Measurements from ENCODE around the gene BMP10. TPM values are rescaled to one million over a fixed set of nuclear protein-coding genes. Genes with fewer than 3 reads are reported as not detected.

BMP10 gene
- polyA plus RNA-seq, 1 of the 3 experiments (the other 2 are of a cell fraction), result not detected

DNA sequence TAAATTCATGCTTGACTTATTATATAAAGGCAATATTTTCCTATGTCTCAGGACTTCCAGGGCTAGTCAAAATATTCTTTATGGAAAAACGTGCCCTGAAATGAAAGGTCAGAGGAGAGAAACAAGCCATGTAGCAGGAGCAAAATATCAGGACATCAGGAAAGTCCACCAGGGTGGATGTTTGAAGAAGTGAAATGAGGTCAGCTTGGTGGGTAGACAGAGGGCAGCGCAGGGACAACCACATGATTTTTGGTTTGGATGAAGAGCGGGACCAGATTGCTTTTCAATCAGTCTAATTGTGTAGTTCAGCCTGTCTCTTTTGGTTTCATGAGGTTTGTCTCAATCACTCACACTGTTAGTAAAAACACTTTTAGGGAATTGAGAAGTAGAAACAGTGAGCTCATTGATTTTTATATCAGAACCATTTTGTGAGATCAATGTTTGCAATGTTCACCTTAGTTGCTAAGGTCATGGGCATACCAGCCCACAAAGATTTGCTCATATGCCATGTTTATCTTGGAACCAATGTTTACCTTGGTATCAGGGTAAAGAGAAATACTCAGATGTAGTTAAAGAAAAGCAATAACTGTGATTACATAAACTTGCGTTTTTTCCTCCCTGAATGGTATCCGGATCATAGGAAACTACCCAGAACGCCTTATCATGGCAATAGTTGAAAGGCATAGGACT lies 49.4 kb upstream of the BMP10 start:
- no peak overlapping the region for H3K4me2 ChIP-seq
- DNase-seq, result no peak
- POLR2A ChIA-PET, result no interaction called here

DNA sequence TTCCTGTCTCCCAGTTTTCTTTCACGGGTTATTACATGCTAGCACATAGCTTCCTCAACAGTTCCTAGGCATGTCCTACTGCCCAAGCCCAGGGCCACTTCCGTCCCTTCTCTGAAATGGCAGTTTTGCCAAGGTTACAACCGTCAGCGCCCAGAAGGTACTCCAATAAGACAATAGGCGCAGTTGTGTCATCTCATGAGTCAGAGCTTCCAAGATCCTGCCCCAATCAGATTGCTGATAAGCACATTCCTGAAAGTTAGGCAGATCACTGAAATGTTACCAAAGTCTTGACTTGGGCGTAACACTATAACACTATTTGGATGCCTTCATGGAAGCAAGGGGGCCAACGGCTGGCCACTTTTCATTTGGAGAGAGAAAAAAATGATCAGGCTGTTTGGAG lies 47.3 kb upstream of the BMP10 start:
- H3F3A ChIP-seq (replicated peaks; ENCODE audit: insufficient read depth), result no peaks in the 10 kb centered on the region
- no peak for TF ChIP-seq TAF1 (IDR thresholded peaks at IDR 0.05; ENCODE audit: borderline replicate concordance, low read depth, low read length)
- no peak for TF ChIP-seq SMC3 (IDR thresholded peaks at IDR 0.05; ENCODE audit: low read depth, low read length)
- no peak for TF ChIP-seq RFX5 (IDR thresholded peaks at IDR 0.05; ENCODE audit: low read length)
- no peak for TF ChIP-seq JUND (IDR thresholded peaks at IDR 0.05)
- TF ChIP-seq, protein P1, sequence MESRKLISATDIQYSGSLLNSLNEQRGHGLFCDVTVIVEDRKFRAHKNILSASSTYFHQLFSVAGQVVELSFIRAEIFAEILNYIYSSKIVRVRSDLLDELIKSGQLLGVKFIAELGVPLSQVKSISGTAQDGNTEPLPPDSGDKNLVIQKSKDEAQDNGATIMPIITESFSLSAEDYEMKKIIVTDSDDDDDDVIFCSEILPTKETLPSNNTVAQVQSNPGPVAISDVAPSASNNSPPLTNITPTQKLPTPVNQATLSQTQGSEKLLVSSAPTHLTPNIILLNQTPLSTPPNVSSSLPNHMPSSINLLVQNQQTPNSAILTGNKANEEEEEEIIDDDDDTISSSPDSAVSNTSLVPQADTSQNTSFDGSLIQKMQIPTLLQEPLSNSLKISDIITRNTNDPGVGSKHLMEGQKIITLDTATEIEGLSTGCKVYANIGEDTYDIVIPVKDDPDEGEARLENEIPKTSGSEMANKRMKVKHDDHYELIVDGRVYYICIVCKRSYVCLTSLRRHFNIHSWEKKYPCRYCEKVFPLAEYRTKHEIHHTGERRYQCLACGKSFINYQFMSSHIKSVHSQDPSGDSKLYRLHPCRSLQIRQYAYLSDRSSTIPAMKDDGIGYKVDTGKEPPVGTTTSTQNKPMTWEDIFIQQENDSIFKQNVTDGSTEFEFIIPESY (IDR thresholded peaks at IDR 0.05; ENCODE audit: borderline replicate concordance, low read depth), result no peak
- no peak for TF ChIP-seq TCF12 (IDR thresholded peaks at IDR 0.05)
- TF ChIP-seq NRF1 (IDR thresholded peaks at IDR 0.05; ENCODE audit: low read depth, low read length), result no peak
- no peak for TF ChIP-seq GABPA (IDR thresholded peaks at IDR 0.05; ENCODE audit: low read depth)
- TF ChIP-seq YY1 (IDR thresholded peaks at IDR 0.05; ENCODE audit: low read depth), result no peak
- TF ChIP-seq RCOR1 (IDR thresholded peaks at IDR 0.05; ENCODE audit: low read length), result no peak
- no peak for TF ChIP-seq ELF1 (IDR thresholded peaks at IDR 0.05)
- no peak for TF ChIP-seq CHD2 (IDR thresholded peaks at IDR 0.05; ENCODE audit: low read length, partially characterized antibody)
- no peak for TF ChIP-seq FOXJ3 (CRISPR knock-in tag; IDR thresholded peaks at IDR 0.05)
- TF ChIP-seq, protein P2, sequence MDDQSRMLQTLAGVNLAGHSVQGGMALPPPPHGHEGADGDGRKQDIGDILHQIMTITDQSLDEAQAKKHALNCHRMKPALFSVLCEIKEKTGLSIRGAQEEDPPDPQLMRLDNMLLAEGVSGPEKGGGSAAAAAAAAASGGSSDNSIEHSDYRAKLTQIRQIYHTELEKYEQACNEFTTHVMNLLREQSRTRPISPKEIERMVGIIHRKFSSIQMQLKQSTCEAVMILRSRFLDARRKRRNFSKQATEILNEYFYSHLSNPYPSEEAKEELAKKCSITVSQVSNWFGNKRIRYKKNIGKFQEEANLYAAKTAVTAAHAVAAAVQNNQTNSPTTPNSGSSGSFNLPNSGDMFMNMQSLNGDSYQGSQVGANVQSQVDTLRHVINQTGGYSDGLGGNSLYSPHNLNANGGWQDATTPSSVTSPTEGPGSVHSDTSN (IDR thresholded peaks at IDR 0.05), result no peak
- TF ChIP-seq SIN3A (IDR thresholded peaks at IDR 0.05; ENCODE audit: borderline replicate concordance, low read depth, low read length), result no peak
- no peak for TF ChIP-seq FOXM1 (IDR thresholded peaks at IDR 0.05; ENCODE audit: low read depth)
- H3K9ac ChIP-seq, result no peak overlapping the region
- H3K9me2 ChIP-seq, result no peaks in the 10 kb centered on the region
- no peaks in the 10 kb centered on the region for H3K27me3 ChIP-seq (ENCODE audit: insufficient read depth)
- no peaks in the 10 kb centered on the region for H4K20me1 ChIP-seq (ENCODE audit: insufficient read depth)
- POLR2A ChIA-PET, result no interaction called here
- no peaks in the 10 kb centered on the region for H3K9me3 ChIP-seq
- H3K4me3 ChIP-seq (ENCODE audit: low read depth in 2 of 2, low read length in 1 of 2), result no peak overlapping the region
- no peaks in the 10 kb centered on the region for H3K36me3 ChIP-seq (replicated peaks in 1 of 2; ENCODE audit: control insufficient read depth in 1 of 2, insufficient read depth in 2 of 2, low read length in 1 of 2)
- no peak overlapping the region for H3K27ac ChIP-seq (ENCODE audit: low read depth in 2 of 2, low read length in 1 of 2)
- no peak for DNase-seq
- no peaks in the 10 kb centered on the region for H3K79me2 ChIP-seq (ENCODE audit: insufficient read depth)
- H3K4me2 ChIP-seq, result no peak overlapping the region
- CTCF ChIA-PET, result interaction anchor here (0.6 to 12.4 kb wide), 8 partner anchors 8 to 455 kb away, joined by 3 to 245 read pairs (median 3); no protein-coding TSS in a partner anchor
- 68% methylated on average over 7 of the region's 7 CpGs for WGBS (ENCODE audit: low lambda C conversion rate)
- H3K4me1 ChIP-seq (ENCODE audit: control insufficient read depth in 1 of 2, insufficient read depth in 2 of 2, low read depth in 1 of 2, low read length in 1 of 2), result no peaks in the 10 kb centered on the region
- no peak overlapping the region for H2AFZ ChIP-seq (ENCODE audit: low read depth)

More for the DNA sequence above, 49.4 kb upstream of the BMP10 start:
- Histone ChIP-seq H3K27ac (ENCODE audit: low read depth in 2 of 2, low read length in 1 of 2) (no peak overlapping the region), H3K36me3 (replicated peaks in 1 of 2; ENCODE audit: control insufficient read depth in 1 of 2, insufficient read depth in 2 of 2, low read length in 1 of 2) (no peaks in the 10 kb centered on the region), H3K9me2 (no peaks in the 10 kb centered on the region), H3K4me3 (ENCODE audit: low read depth in 2 of 2, low read length in 1 of 2) (no peak overlapping the region), H3K79me2 (ENCODE audit: insufficient read depth) (no peaks in the 10 kb centered on the region), H3K9me3 (no peaks in the 10 kb centered on the region), H2AFZ (ENCODE audit: low read depth) (no peak overlapping the region), H3K27me3 (ENCODE audit: insufficient read depth) (no peaks in the 10 kb centered on the region), H3K9ac (no peak overlapping the region), H4K20me1 (ENCODE audit: insufficient read depth) (no peaks in the 10 kb centered on the region), H3F3A (replicated peaks; ENCODE audit: insufficient read depth) (no peaks in the 10 kb centered on the region), H3K4me1 (ENCODE audit: control insufficient read depth in 1 of 2, insufficient read depth in 2 of 2, low read depth in 1 of 2, low read length in 1 of 2) (no peaks in the 10 kb centered on the region)
- TF ChIP-seq YY1 (IDR thresholded peaks at IDR 0.05; ENCODE audit: low read depth) (no peak), NFIC (IDR thresholded peaks at IDR 0.05; ENCODE audit: borderline replicate concordance) (no peak), RXRA (IDR thresholded peaks at IDR 0.05; ENCODE audit: borderline replicate concordance, low read depth) (no peak), EP300 (IDR thresholded peaks at IDR 0.05; ENCODE audit: borderline replicate concordance in 1 of 2, low read depth in 1 of 2, low read length in 1 of 2) (no peak), MXI1 (IDR thresholded peaks at IDR 0.05; ENCODE audit: low read depth, low read length) (no peak), SMC3 (IDR thresholded peaks at IDR 0.05; ENCODE audit: low read depth, low read length) (no peak)
- TF ChIP-seq, protein P1 (IDR thresholded peaks at IDR 0.05; ENCODE audit: borderline replicate concordance, low read depth), result no peak
- CTCF ChIA-PET, result interaction anchor here (1.2 to 12.4 kb wide), 4 partner anchors 11 to 457 kb away, joined by 5 to 245 read pairs (median 9); no protein-coding TSS in a partner anchor
- 72% methylated on average over 6 of the region's 6 CpGs for WGBS (ENCODE audit: low lambda C conversion rate)

Measured in SK-N-SH (cell line).